HEK293 (cell line): ENCODE data around the gene RNASEH2C.

Experiments
- SP3 ChIP-seq: fragments of 450-650 bp; formaldehyde crosslinking; IDR thresholded peaks from 2 replicates; pipeline ENCODE4 v1.5.1; 2016; ENCODE audit warnings: missing biosample characterization, missing genetic modification characterization
- ZNF645 ChIP-seq: fragments of 450-650 bp; formaldehyde crosslinking; IDR thresholded peaks from 2 replicates; pipeline ENCODE4; 2016; ENCODE audit warnings: missing biosample characterization, missing genetic modification characterization
- TF ChIP-seq, protein P1 (sequence below): fragments of 450-650 bp; formaldehyde crosslinking; IDR thresholded peaks from 2 replicates; pipeline ENCODE4 v1.5.1; 2016; ENCODE audit warnings: missing biosample characterization, missing genetic modification characterization

DNA sequence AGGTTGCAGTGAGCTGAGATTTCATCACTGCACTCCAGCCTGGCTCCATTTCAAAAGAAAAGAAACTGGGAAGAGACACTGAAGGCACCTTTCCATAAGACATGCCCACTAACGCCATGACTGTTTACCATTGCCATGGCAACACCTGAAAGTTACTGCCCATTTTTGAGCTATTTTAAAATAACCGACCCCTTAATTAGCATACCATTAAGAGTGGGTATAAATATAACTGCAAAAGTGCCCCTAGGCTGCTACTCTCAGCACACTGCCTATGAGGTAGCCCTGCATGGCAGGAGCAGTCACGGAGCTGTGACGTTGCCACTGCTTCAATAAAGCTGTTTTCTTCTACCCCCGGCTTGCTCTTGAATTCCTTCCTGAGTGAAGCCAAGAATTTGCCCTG lies 9.9 kb upstream of the RNASEH2C start:
- TF ChIP-seq ZNF645 (tag by site-specific recombination) (no peak), SP3 (tag by site-specific recombination) (no peak)
- TF ChIP-seq, protein P1, sequence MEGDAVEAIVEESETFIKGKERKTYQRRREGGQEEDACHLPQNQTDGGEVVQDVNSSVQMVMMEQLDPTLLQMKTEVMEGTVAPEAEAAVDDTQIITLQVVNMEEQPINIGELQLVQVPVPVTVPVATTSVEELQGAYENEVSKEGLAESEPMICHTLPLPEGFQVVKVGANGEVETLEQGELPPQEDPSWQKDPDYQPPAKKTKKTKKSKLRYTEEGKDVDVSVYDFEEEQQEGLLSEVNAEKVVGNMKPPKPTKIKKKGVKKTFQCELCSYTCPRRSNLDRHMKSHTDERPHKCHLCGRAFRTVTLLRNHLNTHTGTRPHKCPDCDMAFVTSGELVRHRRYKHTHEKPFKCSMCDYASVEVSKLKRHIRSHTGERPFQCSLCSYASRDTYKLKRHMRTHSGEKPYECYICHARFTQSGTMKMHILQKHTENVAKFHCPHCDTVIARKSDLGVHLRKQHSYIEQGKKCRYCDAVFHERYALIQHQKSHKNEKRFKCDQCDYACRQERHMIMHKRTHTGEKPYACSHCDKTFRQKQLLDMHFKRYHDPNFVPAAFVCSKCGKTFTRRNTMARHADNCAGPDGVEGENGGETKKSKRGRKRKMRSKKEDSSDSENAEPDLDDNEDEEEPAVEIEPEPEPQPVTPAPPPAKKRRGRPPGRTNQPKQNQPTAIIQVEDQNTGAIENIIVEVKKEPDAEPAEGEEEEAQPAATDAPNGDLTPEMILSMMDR: no peak
